ENCODE data around the gene RNF126. TPM values are rescaled to one million over a fixed set of nuclear protein-coding genes. Genes with fewer than 3 reads are reported as not detected.

Gene RNF126
- total and polyA plus RNA-seq, 8 donors: 11.9 to 33.7 (median 17.4) TPM

DNA sequence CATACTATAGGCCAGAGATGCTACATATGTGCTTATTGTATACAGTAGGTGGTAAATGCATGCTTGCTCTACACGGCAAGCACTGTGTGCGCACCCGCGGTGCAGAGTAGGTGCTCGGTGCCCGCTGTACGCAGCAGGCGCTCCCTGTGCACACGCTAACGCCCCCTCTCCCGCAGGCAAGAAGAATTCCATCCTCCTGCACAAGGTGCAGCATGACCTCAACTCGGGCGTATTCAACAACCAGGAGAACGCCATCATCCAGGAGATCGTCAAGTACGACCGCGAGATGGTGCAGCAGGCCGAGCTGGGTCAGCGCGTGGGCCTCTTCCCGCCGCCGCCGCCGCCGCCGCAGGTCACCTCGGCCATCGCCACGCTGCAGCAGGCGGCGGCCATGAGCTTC is 47.4 kb downstream of the RNF126 start:
- no peak for FAIRE-seq
- ATAC-seq: peak in 3 of 4 donors; percentile 17 to 55 (median 40)
- peaks cover 2 to 22% (median 7%) of the 10 kb centered on the region in 3 donors for H3K36me3 ChIP-seq
- H3K4me1 ChIP-seq: no peaks in the 10 kb centered on the region
- no peak for DNase-seq
- TF ChIP-seq, protein P1, sequence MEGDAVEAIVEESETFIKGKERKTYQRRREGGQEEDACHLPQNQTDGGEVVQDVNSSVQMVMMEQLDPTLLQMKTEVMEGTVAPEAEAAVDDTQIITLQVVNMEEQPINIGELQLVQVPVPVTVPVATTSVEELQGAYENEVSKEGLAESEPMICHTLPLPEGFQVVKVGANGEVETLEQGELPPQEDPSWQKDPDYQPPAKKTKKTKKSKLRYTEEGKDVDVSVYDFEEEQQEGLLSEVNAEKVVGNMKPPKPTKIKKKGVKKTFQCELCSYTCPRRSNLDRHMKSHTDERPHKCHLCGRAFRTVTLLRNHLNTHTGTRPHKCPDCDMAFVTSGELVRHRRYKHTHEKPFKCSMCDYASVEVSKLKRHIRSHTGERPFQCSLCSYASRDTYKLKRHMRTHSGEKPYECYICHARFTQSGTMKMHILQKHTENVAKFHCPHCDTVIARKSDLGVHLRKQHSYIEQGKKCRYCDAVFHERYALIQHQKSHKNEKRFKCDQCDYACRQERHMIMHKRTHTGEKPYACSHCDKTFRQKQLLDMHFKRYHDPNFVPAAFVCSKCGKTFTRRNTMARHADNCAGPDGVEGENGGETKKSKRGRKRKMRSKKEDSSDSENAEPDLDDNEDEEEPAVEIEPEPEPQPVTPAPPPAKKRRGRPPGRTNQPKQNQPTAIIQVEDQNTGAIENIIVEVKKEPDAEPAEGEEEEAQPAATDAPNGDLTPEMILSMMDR (IDR thresholded peaks at IDR 0.05): no peak
- no peak overlapping the region for H3K27ac ChIP-seq
- H3K27me3 ChIP-seq: no peaks in the 10 kb centered on the region
- intact Hi-C loops (cut with DNase I): no loop called here
- 30 to 38% methylated on average over 21 to 33 of the region's 33 CpGs for whole genome bisulfite sequencing, 2 donors
- no peaks in the 10 kb centered on the region for H3K9me3 ChIP-seq
- H3K4me3 ChIP-seq: no peak overlapping the region

- TF ChIP-seq, protein P1 (IDR thresholded peaks at IDR 0.05): no peak
- Histone ChIP-seq H3K9me3 (no peaks in the 10 kb centered on the region), H3K36me3 (peaks cover 2 to 9% (median 7%) of the 10 kb centered on the region in 3 donors), H3K27ac (no peak overlapping the region), H3K4me1 (no peaks in the 10 kb centered on the region), H3K4me3 (no peak overlapping the region), H3K27me3 (no peaks in the 10 kb centered on the region)
- ATAC-seq: no peak
- DNase-seq: peak in 1 of 6 donors; percentile 63
- no peak for FAIRE-seq
- WGBS, 2 donors: 77 to 86% methylated on average over 49 to 54 of the region's 54 CpGs
- intact Hi-C loops (cut with DNase I): no loop called here
Observed at GRCh38 chr19:613732-614567, 49.1 kb downstream of the RNF126 start.

DNA sequence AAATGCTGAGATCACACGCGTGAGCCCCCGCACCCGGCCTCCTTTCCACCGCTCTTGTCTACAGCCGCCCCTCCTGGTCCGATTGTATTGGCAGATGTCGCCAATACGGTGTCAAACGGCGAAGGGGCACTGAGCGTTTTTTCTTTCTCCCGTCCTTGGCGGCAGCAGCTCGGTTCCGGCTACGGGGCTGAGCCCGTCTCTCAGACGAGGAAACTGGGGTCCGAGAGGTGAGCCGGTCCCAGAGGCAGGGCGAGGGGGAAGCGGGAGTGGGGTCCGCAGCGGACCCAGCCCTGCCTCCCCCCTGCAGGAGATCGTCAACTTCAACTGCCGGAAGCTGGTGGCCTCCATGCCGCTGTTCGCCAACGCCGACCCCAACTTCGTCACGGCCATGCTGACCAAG is 50.1 kb downstream of the RNF126 start:
- no peak overlapping the region for H3K4me3 ChIP-seq
- FAIRE-seq (no peak), ATAC-seq (no peak), DNase-seq (peak in 1 of 6 donors; percentile 51)
- TF ChIP-seq, protein P1 (IDR thresholded peaks at IDR 0.05): no peak
- H3K36me3 ChIP-seq: peaks cover 0 to under 1% (median 0%) of the 10 kb centered on the region in 3 donors
- H3K9me3 ChIP-seq: no peaks in the 10 kb centered on the region
- no peaks in the 10 kb centered on the region for H3K4me1 ChIP-seq
- 87 to 90% methylated on average over 33 of the region's 33 CpGs for WGBS, 2 donors
- intact Hi-C loops (cut with DNase I): no loop called here
- H3K27ac ChIP-seq: no peak overlapping the region
- no peaks in the 10 kb centered on the region for H3K27me3 ChIP-seq

DNA sequence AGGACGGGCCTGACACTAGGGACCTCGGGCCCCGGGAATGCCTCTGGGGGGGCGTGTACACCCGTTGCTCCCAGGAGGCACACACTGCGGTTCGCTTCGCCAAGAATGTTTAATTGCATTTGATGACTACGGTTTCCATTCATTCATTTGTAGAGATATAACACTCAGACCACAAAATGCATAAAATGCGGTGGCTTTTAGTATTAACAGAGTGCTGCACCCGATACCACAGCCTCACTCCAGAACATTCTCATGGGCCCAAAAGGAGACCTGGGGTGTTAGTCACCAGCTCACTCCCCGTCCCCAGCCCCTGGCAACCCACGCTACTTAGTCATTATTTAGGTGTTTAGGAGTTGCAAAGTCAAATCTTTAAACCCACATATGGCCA is 51.5 kb downstream of the RNF126 start:
- no peaks in the 10 kb centered on the region for H3K9me3 ChIP-seq
- TF ChIP-seq, protein P1 (IDR thresholded peaks at IDR 0.05): no peak
- DNase-seq (no peak), FAIRE-seq (no peak), ATAC-seq (peak in 1 of 4 donors; percentile 27)
- no peaks in the 10 kb centered on the region for H3K27me3 ChIP-seq
- no peak overlapping the region for H3K4me3 ChIP-seq
- no peak overlapping the region for H3K27ac ChIP-seq
- intact Hi-C loops (cut with DNase I): no loop called here
- H3K4me1 ChIP-seq: no peaks in the 10 kb centered on the region
- WGBS, 2 donors: 59 to 61% methylated on average over 13 of the region's 13 CpGs
- H3K36me3 ChIP-seq: no peaks in the 10 kb centered on the region
